WTC11 (cell line): Measurements from ENCODE around the gene GLOD4. TPM values are rescaled to one million over a fixed set of nuclear protein-coding genes. Genes with fewer than 3 reads are reported as not detected.

ENCODE experiments used
- ATAC-seq: fragments of 200-7000 bp; cut with Tn5 transposase; 2 replicates; pipeline ENCODE4 v1.10.0; 2021; ENCODE audit warnings: mild to moderate bottlenecking, moderate library complexity
- CTCF ChIA-PET: fragments of 300-600 bp; sonication (Branson Sonifier 250); formaldehyde crosslinking; loops from one replicate; lab custom pipeline; 2021; ENCODE audit warnings: antibody characterized with exemption; lab: Charles Lee
- POLR2A ChIA-PET: fragments of 350-600 bp; sonication (Branson Sonifier 250); formaldehyde crosslinking; loops from one replicate; lab custom pipeline; 2021; ENCODE audit warnings: antibody characterized with exemption; lab: Charles Lee
- DNase-seq: peaks from one replicate; pipeline ENCODE4 v3.0.0; 2021; ENCODE audit warnings: low spot score
- H3K27ac Mint-ChIP-seq: 2 replicates; pipeline ENCODE4 v1.8.0; 2021; ENCODE audit warnings: mixed read lengths
- H3K27me3 Mint-ChIP-seq: 2 replicates; pipeline ENCODE4 v1.8.0; 2021; ENCODE audit warnings: low read depth, mild to moderate bottlenecking, moderate library complexity, mixed read lengths
- H3K36me3 Mint-ChIP-seq: 2 replicates; pipeline ENCODE4 v1.8.0; 2021; ENCODE audit warnings: mixed read lengths
- H3K4me1 Mint-ChIP-seq: 2 replicates; pipeline ENCODE4 v1.8.0; 2022; ENCODE audit warnings: mixed read lengths
- H3K4me3 Mint-ChIP-seq: 2 replicates; pipeline ENCODE4 v1.8.0; 2021; ENCODE audit warnings: mild to moderate bottlenecking, moderate library complexity, mixed read lengths
- H3K9me3 Mint-ChIP-seq: 2 replicates; pipeline ENCODE4 v1.8.0; 2021; ENCODE audit warnings: mixed read lengths
- AR ChIP-seq: fragments of 250-450 bp; sonication (Bioruptor Pico); IDR thresholded peaks from 2 replicates; pipeline ENCODE4 v1.9.0; 2021; ENCODE audit warnings: mild to moderate bottlenecking
- CREB1 ChIP-seq: sonication (generic); formaldehyde crosslinking; IDR thresholded peaks from 2 replicates; pipeline ENCODE4 v1.8.0; 2023; ENCODE audit warnings: mild to moderate bottlenecking, missing genetic modification reagents
- CREM ChIP-seq: sonication (generic); formaldehyde crosslinking; IDR thresholded peaks from 2 replicates; pipeline ENCODE4 v1.8.1; 2022; ENCODE audit warnings: mild to moderate bottlenecking, missing genetic modification reagents, moderate library complexity
- E2F5 ChIP-seq: sonication (generic); formaldehyde crosslinking; IDR thresholded peaks from 2 replicates; pipeline ENCODE4 v1.8.1; 2022; ENCODE audit warnings: mild to moderate bottlenecking, moderate library complexity, missing genetic modification reagents
- EMX1 ChIP-seq: fragments of 250-450 bp; sonication (Bioruptor Pico); IDR thresholded peaks from 2 replicates; pipeline ENCODE4 v1.8.0; 2021; ENCODE audit warnings: mild to moderate bottlenecking
- IRF1 ChIP-seq: sonication (generic); formaldehyde crosslinking; IDR thresholded peaks from 2 replicates; pipeline ENCODE4 v1.8.0; 2023; ENCODE audit warnings: missing genetic modification reagents
- NFATC4 ChIP-seq: fragments of 250-450 bp; sonication (Bioruptor Pico); IDR thresholded peaks from 2 replicates; pipeline ENCODE4 v1.9.0; 2021; ENCODE audit warnings: mild to moderate bottlenecking
- PRRX2 ChIP-seq: fragments of 250-450 bp; sonication (Bioruptor Pico); IDR thresholded peaks from 2 replicates; pipeline ENCODE4 v1.8.0; 2021; ENCODE audit warnings: mild to moderate bottlenecking
- SP1 ChIP-seq: sonication (generic); formaldehyde crosslinking; conservative IDR thresholded peaks from 2 replicates; pipeline ENCODE4 v1.8.1; 2022; ENCODE audit warnings: missing genetic modification reagents
- USF2 ChIP-seq: sonication (generic); formaldehyde crosslinking; IDR thresholded peaks from 2 replicates; pipeline ENCODE4 v1.8.1; 2023; ENCODE audit warnings: mild to moderate bottlenecking, missing genetic modification reagents, moderate library complexity
- ZBTB21 ChIP-seq: sonication (generic); formaldehyde crosslinking; IDR thresholded peaks from 2 replicates; pipeline ENCODE4 v1.8.1; 2023; ENCODE audit warnings: mild to moderate bottlenecking, missing genetic modification reagents, borderline replicate concordance
- ZNF219 ChIP-seq: sonication (generic); formaldehyde crosslinking; IDR thresholded peaks from 2 replicates; pipeline ENCODE4 v1.8.0; 2023; ENCODE audit warnings: missing genetic modification reagents, mild to moderate bottlenecking, borderline replicate concordance
- ZNF263 ChIP-seq: sonication (generic); formaldehyde crosslinking; IDR thresholded peaks from 2 replicates; pipeline ENCODE4 v1.8.1; 2022; ENCODE audit warnings: low read depth, mild to moderate bottlenecking, moderate library complexity, missing genetic modification reagents
- ZNF416 ChIP-seq: fragments of 250-450 bp; sonication (Bioruptor Pico); IDR thresholded peaks from 2 replicates; pipeline ENCODE4 v1.9.0; 2021; ENCODE audit warnings: mild to moderate bottlenecking, inconsistent platforms
- ZNF423 ChIP-seq: fragments of 250-450 bp; sonication (Bioruptor Pico); IDR thresholded peaks from 2 replicates; pipeline ENCODE4 v2.1.2; 2022; ENCODE audit warnings: mild to moderate bottlenecking, moderate library complexity
- ZNF512 ChIP-seq: sonication (generic); formaldehyde crosslinking; IDR thresholded peaks from 2 replicates; pipeline ENCODE4 v1.8.1; 2022; ENCODE audit warnings: missing genetic modification reagents, borderline replicate concordance
- total RNA-seq: library from RNA; stranded (reverse); gene quantifications from 3 replicates; pipeline ENCODE4 v1.2.3, GENCODE V29; 2021
- TF ChIP-seq, protein P1 (sequence below): sonication (generic); formaldehyde crosslinking; conservative IDR thresholded peaks from 2 replicates; pipeline ENCODE4 v1.8.1; 2023; ENCODE audit warnings: mild to moderate bottlenecking, low read depth, missing genetic modification reagents, moderate library complexity

GLOD4 gene
- total RNA-seq, 1 experiment from 2014 or later: 69.0 TPM

GRCh38 chr17:823501-823902 is 41.4 kb upstream of the GLOD4 start (continued):
- TF ChIP-seq USF2: no peak
- no peak for TF ChIP-seq PRRX2 (CRISPR knock-in tag)
- TF ChIP-seq, all 79 proteins: peak for 0

DNA sequence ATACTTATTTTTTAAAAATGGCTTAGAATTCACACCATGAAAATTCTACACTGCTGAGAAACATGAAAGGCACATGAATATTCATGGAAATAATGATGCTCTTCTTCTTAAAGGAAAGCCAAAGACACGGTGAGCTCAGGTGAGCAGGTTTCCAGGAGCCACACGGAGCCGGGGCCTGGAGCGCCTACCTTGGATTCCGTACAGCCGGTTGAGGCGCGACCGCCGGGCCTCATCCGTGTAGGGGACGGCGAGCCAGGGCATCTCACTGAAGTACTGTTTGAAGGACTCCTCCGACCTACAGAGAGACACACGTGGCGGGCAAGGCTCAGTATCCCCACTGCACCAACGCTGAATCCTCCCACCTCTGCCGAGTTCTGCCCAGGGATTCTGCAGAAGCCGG is 37.2 kb upstream of the GLOD4 start:
- Mint-ChIP-seq H3K4me3 (no peak overlapping the region), H3K27me3 (no peaks in the 10 kb centered on the region), H3K9me3 (no peaks in the 10 kb centered on the region), H3K27ac (no peak overlapping the region), H3K4me1 (no peaks in the 10 kb centered on the region), H3K36me3 (peaks cover 46% of the 10 kb centered on the region)
- ATAC-seq (no peak), DNase-seq (no peak)
- TF ChIP-seq IRF1 (CRISPR knock-in tag) (no peak), AR (no peak), ZNF219 (CRISPR knock-in tag) (no peak), CREM (CRISPR knock-in tag) (no peak), ZNF416 (CRISPR knock-in tag) (no peak), ZBTB21 (CRISPR knock-in tag) (no peak), SP1 (no peak), NFATC4 (CRISPR knock-in tag) (no peak), E2F5 (CRISPR knock-in tag) (no peak), EMX1 (CRISPR knock-in tag) (no peak)
- TF ChIP-seq, protein P1, sequence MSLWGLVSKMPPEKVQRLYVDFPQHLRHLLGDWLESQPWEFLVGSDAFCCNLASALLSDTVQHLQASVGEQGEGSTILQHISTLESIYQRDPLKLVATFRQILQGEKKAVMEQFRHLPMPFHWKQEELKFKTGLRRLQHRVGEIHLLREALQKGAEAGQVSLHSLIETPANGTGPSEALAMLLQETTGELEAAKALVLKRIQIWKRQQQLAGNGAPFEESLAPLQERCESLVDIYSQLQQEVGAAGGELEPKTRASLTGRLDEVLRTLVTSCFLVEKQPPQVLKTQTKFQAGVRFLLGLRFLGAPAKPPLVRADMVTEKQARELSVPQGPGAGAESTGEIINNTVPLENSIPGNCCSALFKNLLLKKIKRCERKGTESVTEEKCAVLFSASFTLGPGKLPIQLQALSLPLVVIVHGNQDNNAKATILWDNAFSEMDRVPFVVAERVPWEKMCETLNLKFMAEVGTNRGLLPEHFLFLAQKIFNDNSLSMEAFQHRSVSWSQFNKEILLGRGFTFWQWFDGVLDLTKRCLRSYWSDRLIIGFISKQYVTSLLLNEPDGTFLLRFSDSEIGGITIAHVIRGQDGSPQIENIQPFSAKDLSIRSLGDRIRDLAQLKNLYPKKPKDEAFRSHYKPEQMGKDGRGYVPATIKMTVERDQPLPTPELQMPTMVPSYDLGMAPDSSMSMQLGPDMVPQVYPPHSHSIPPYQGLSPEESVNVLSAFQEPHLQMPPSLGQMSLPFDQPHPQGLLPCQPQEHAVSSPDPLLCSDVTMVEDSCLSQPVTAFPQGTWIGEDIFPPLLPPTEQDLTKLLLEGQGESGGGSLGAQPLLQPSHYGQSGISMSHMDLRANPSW (CRISPR knock-in tag): no peak
- ChIA-PET CTCF (no interaction called here), POLR2A (no interaction called here)

- TF ChIP-seq CREB1 (CRISPR knock-in tag) (no peak), ZNF263 (CRISPR knock-in tag) (no peak), CREM (CRISPR knock-in tag) (no peak), ZNF512 (CRISPR knock-in tag) (no peak), ZNF423 (CRISPR knock-in tag) (no peak)
- Mint-ChIP-seq H3K9me3 (peaks cover 6% of the 10 kb centered on the region), H3K4me3 (no peak overlapping the region), H3K27ac (no peak overlapping the region), H3K27me3 (no peaks in the 10 kb centered on the region), H3K4me1 (no peaks in the 10 kb centered on the region), H3K36me3 (peaks cover 51% of the 10 kb centered on the region)
- no peak for ATAC-seq
- ChIA-PET POLR2A (no interaction called here), CTCF (no interaction called here)
- no peak for DNase-seq
Observed at GRCh38 chr17:814371-814770, 32.3 kb upstream of the GLOD4 start.
